ENCODE data around the gene SMAD9.

SMAD9 gene

GRCh38 chr13:36919833-36920615 is at the start of gene SMAD9:
SMAD9 (minus strand) TSS chr13:36920238; CDS start chr13:36879689, 40,549 bp downstream.
- DNase-seq: no peak

- DNase-seq: no peak
Measured at GRCh38 chr13:36966404-36966803, 46.4 kb upstream of the SMAD9 start.

GRCh38 chr13:36965767-36966166 is 45.7 kb upstream of the SMAD9 start:
- DNase-seq: no peak

GRCh38 chr13:36959456-36960116 is 39.5 kb upstream of the SMAD9 start:
- no peak for DNase-seq

GRCh38 chr13:36954542-36954941 is 34.5 kb upstream of the SMAD9 start:
- DNase-seq: no peak

- no peak for DNase-seq
Measured at GRCh38 chr13:36950920-36951319, 30.9 kb upstream of the SMAD9 start.

GRCh38 chr13:36950330-36950729 is 30.3 kb upstream of the SMAD9 start:
- DNase-seq: no peak

- no peak for DNase-seq
Measured at GRCh38 chr13:36945078-36945477, 25.0 kb upstream of the SMAD9 start.

- DNase-seq: no peak
Measured at GRCh38 chr13:36925603-36926002, 5.6 kb upstream of the SMAD9 start.

GRCh38 chr13:36924001-36924400 is 4.0 kb upstream of the SMAD9 start:
- DNase-seq: no peak

- DNase-seq: no peak
Measured at GRCh38 chr13:36921631-36922301, 1.7 kb upstream of the SMAD9 start.

GRCh38 chr13:36920616-36921185 is 663 bp upstream of the SMAD9 start:
- DNase-seq: no peak

GRCh38 chr13:36919171-36919832 is 736 bp downstream of the SMAD9 start:
- DNase-seq: no peak

GRCh38 chr13:36918246-36919131 is 1.5 kb downstream of the SMAD9 start:
- DNase-seq: no peak

- no peak for DNase-seq
Measured at GRCh38 chr13:36917311-36917710, 2.7 kb downstream of the SMAD9 start.

GRCh38 chr13:36915896-36916640 is 4.0 kb downstream of the SMAD9 start:
- no peak for DNase-seq

GRCh38 chr13:36915106-36915505 is 4.9 kb downstream of the SMAD9 start:
- DNase-seq: no peak

GRCh38 chr13:36914648-36915047 is 5.4 kb downstream of the SMAD9 start:
- DNase-seq: no peak

- DNase-seq: no peak
Measured at GRCh38 chr13:36913463-36913862, 6.6 kb downstream of the SMAD9 start.

GRCh38 chr13:36912973-36913372 is 7.1 kb downstream of the SMAD9 start:
- DNase-seq: no peak

- DNase-seq: no peak
Measured at GRCh38 chr13:36912369-36912768, 7.7 kb downstream of the SMAD9 start.

All from activated naive CD4-positive, alpha-beta T cell treated with Interleukin-2 at 50 U/mL for 16 hours (primary cell).